OCI-LY3 (cell line): ENCODE measurements around the gene CEBPB.

ENCODE experiments used
- H2AFZ ChIP-seq: fragments of 200-600, 300-600 bp; shearing (Covaris generic); 2 replicates; pipeline ENCODE4 v1.6.0; 2014; ENCODE audit warnings: antibody characterized with exemption, low read depth, low read length
- H3K27ac ChIP-seq: fragments of 200-600, 300-600 bp; sonication (generic); 2 replicates; pipeline ENCODE4 v1.5.1; 2014; ENCODE audit warnings: mild to moderate bottlenecking, low read length, moderate library complexity, mixed read lengths
- H3K27me3 ChIP-seq: fragments of 200-600, 300-600 bp; sonication (generic); 2 replicates; pipeline ENCODE4 v1.6.1; 2014; ENCODE audit warnings: low read depth, low read length, mixed read lengths
- H3K36me3 ChIP-seq: fragments of 200-600, 300-600 bp; sonication (generic); replicated peaks from 2 replicates; pipeline ENCODE3; 2014; ENCODE audit warnings: low read depth, low read length, mixed read lengths
- H3K4me1 ChIP-seq: fragments of 300-600, 200-600 bp; sonication (generic); 2 replicates; pipeline ENCODE4 v1.6.1; 2014; ENCODE audit warnings: low read length, mixed read lengths
- H3K4me2 ChIP-seq: fragments of 200-600, 300-600 bp; sonication (generic); 2 replicates; pipeline ENCODE4 v1.6.1; 2014; ENCODE audit warnings: low read length, mixed read lengths
- H3K4me3 ChIP-seq: fragments of 300-600, 200-600 bp; sonication (generic); 2 replicates; pipeline ENCODE4 v1.5.1; 2014; ENCODE audit warnings: antibody characterized with exemption, mild to moderate bottlenecking, low read length, moderate library complexity
- H3K79me2 ChIP-seq: fragments of 300-600, 200-600 bp; shearing (Covaris generic); 2 replicates; pipeline ENCODE4 v1.6.1; 2014; ENCODE audit warnings: mild to moderate bottlenecking, low read length, mixed read lengths
- H3K9ac ChIP-seq: fragments of 300-600, 200-600 bp; shearing (Covaris generic); 2 replicates; pipeline ENCODE4 v1.6.0; 2014; ENCODE audit warnings: mild to moderate bottlenecking, low read length, moderate library complexity
- H3K9me3 ChIP-seq: fragments of 200-600, 300-600 bp; shearing (Covaris generic); 2 replicates; pipeline ENCODE4 v1.6.1; 2014; ENCODE audit warnings: low read length, mixed read lengths; ENCODE audit not compliant: insufficient read depth
- H4K20me1 ChIP-seq: fragments of 200-600, 300-600 bp; sonication (generic); 2 replicates; pipeline ENCODE4 v1.6.1; 2016; ENCODE audit warnings: low read length, mixed read lengths; ENCODE audit not compliant: insufficient read depth
- CTCF ChIP-seq: fragments of 200-600, 300-600 bp; sonication (generic); IDR thresholded peaks from 2 replicates; pipeline ENCODE4 v1.5.1; 2014; ENCODE audit warnings: antibody characterized with exemption, low read length, low read depth
- EZH2phosphoT487 ChIP-seq: fragments of 200-600 bp; shearing (Covaris generic); IDR thresholded peaks from 2 replicates; pipeline ENCODE4 v1.6.1; 2018; ENCODE audit warnings: antibody characterized with exemption, mixed run types, low read depth

The CEBPB gene

GRCh38 chr20:50196248-50196647, 5.6 kb downstream of the CEBPB start:
- no peak overlapping the region for H2AFZ ChIP-seq
- no peak overlapping the region for H3K4me3 ChIP-seq
- H3K4me1 ChIP-seq, result peaks cover 10% of the 10 kb centered on the region
- no peak overlapping the region for H3K4me2 ChIP-seq
- TF ChIP-seq EZH2phosphoT487, result no peak
- TF ChIP-seq CTCF, result no peak
- no peaks in the 10 kb centered on the region for H3K9me3 ChIP-seq
- no peak overlapping the region for H3K9ac ChIP-seq
- no peaks in the 10 kb centered on the region for H3K27me3 ChIP-seq
- peaks cover 22% of the 10 kb centered on the region for H3K36me3 ChIP-seq
- peaks cover 20% of the 10 kb centered on the region for H4K20me1 ChIP-seq
- H3K27ac ChIP-seq, result no peak overlapping the region
- peaks cover 32% of the 10 kb centered on the region for H3K79me2 ChIP-seq

- Histone ChIP-seq H2AFZ (no peak overlapping the region), H3K4me1 (peaks cover 10% of the 10 kb centered on the region), H3K9ac (no peak overlapping the region), H3K9me3 (no peaks in the 10 kb centered on the region), H3K36me3 (peaks cover 22% of the 10 kb centered on the region), H3K27ac (no peak overlapping the region), H4K20me1 (peaks cover 20% of the 10 kb centered on the region), H3K79me2 (peaks cover 28% of the 10 kb centered on the region), H3K27me3 (no peaks in the 10 kb centered on the region), H3K4me2 (no peak overlapping the region), H3K4me3 (no peak overlapping the region)
- no peak for TF ChIP-seq CTCF
- TF ChIP-seq EZH2phosphoT487, result no peak
These were observed 6.3 kb downstream of the CEBPB start for GRCh38 chr20:50196896-50197295.

GRCh38 chr20:50197463-50198179, 7.0 kb downstream of the CEBPB start:
- Histone ChIP-seq H3K27ac (no peak overlapping the region), H3K36me3 (peaks cover 20% of the 10 kb centered on the region), H3K4me3 (no peak overlapping the region), H3K9ac (no peak overlapping the region), H3K4me1 (peaks cover 9% of the 10 kb centered on the region), H3K79me2 (peaks cover 22% of the 10 kb centered on the region), H3K4me2 (no peak overlapping the region), H4K20me1 (peaks cover 18% of the 10 kb centered on the region), H3K9me3 (no peaks in the 10 kb centered on the region), H2AFZ (no peak overlapping the region), H3K27me3 (no peaks in the 10 kb centered on the region)
- TF ChIP-seq CTCF (no peak), EZH2phosphoT487 (no peak)

- no peak overlapping the region for H3K4me3 ChIP-seq
- peaks cover 3% of the 10 kb centered on the region; the same call in 1 of the 2 replicates for H3K27me3 ChIP-seq
- H3K36me3 ChIP-seq, result peaks cover 14% of the 10 kb centered on the region
- peaks cover 3% of the 10 kb centered on the region for H3K4me1 ChIP-seq
- no peak for TF ChIP-seq EZH2phosphoT487
- TF ChIP-seq CTCF, result no peak
- H2AFZ ChIP-seq, result no peak overlapping the region
- H3K4me2 ChIP-seq, result no peak overlapping the region
- H3K9me3 ChIP-seq, result no peaks in the 10 kb centered on the region
- peaks cover 16% of the 10 kb centered on the region for H3K79me2 ChIP-seq
- H3K9ac ChIP-seq, result no peak overlapping the region
- H3K27ac ChIP-seq, result no peak overlapping the region
- peaks cover 12% of the 10 kb centered on the region for H4K20me1 ChIP-seq
These were observed 7.6 kb downstream of the CEBPB start for GRCh38 chr20:50198180-50198666.
